IPS DF 6.9 (cell line): Measurements from ENCODE around the gene BMP8A.
A peak's percentile ranks its signal among the peaks of the same experiment; 100 is the strongest.
"Not testable (repeated sequence)": the region's sequence is repeated elsewhere in the genome, so short reads cannot be mapped to it uniquely, and the experiment has no call there.

Experiments used
- DNase-seq: peaks from one replicate; pipeline ENCODE4 v3.0.0-alpha.2; 2013; ENCODE audit warnings: low read depth, low spot score
- H3K27ac ChIP-seq: one replicate; pipeline ENCODE4 v1.5.1; 2013; ENCODE audit warnings: low read length, control low read depth
- H3K27me3 ChIP-seq: 2 replicates; pipeline ENCODE4 v1.6.1; 2013; ENCODE audit warnings: mild to moderate bottlenecking, low read length; ENCODE audit not compliant: control insufficient read depth, insufficient read depth
- H3K36me3 ChIP-seq: 2 replicates; pipeline ENCODE4 v1.6.1; 2013; ENCODE audit warnings: low read length; ENCODE audit not compliant: control insufficient read depth, insufficient read depth
- H3K4me1 ChIP-seq: 2 replicates; pipeline ENCODE4 v1.6.1; 2013; ENCODE audit warnings: low read length; ENCODE audit not compliant: control insufficient read depth, insufficient read depth
- H3K4me3 ChIP-seq: 2 replicates; pipeline ENCODE4 v1.5.1; 2013; ENCODE audit warnings: mild to moderate bottlenecking, low read length
- H3K9me3 ChIP-seq: 2 replicates; pipeline ENCODE4 v1.6.1; 2013; ENCODE audit warnings: low read length, inconsistent platforms; ENCODE audit not compliant: control insufficient read depth, insufficient read depth
- WGBS: extraction: QIAGEN DNeasy Blood & Tissue Kit; methylation state at CpG from one replicate; pipeline ENCODE4 v1.1.7; 2013; ENCODE audit warnings: mixed read lengths, missing lambda C conversion rate; ENCODE audit not compliant: insufficient read length, insufficient coverage; 5-methylcytosine and 5-hydroxymethylcytosine counted together

BMP8A gene

GRCh38 chr1:39515131-39516086 lies 24.0 kb downstream of the BMP8A start:
- no CpG with 5 or more reads among the region's 78 CpGs for WGBS
- not testable (repeated sequence) for H3K4me1 ChIP-seq, H3K27me3 ChIP-seq, H3K9me3 ChIP-seq, H3K27ac ChIP-seq, DNase-seq, H3K36me3 ChIP-seq
- peak overlapping the region; percentile 45; the same call in 1 of the 2 replicates for H3K4me3 ChIP-seq

- not testable (repeated sequence) for H3K9me3 ChIP-seq, H3K27me3 ChIP-seq, H3K36me3 ChIP-seq, H3K27ac ChIP-seq, H3K4me3 ChIP-seq, H3K4me1 ChIP-seq, DNase-seq
- WGBS = no CpG with 5 or more reads among the region's 4 CpGs
These were observed 25.4 kb downstream of the BMP8A start for GRCh38 chr1:39516841-39517240.

- no CpG with 5 or more reads among the region's 7 CpGs for WGBS
- not testable (repeated sequence) for H3K27me3 ChIP-seq, DNase-seq, H3K9me3 ChIP-seq, H3K4me3 ChIP-seq, H3K36me3 ChIP-seq, H3K27ac ChIP-seq, H3K4me1 ChIP-seq
These were observed 26.5 kb downstream of the BMP8A start for GRCh38 chr1:39517936-39518335.

GRCh38 chr1:39519376-39519775 lies 27.9 kb downstream of the BMP8A start:
- not testable (repeated sequence) for DNase-seq, H3K27me3 ChIP-seq, H3K9me3 ChIP-seq, H3K4me1 ChIP-seq, H3K36me3 ChIP-seq, H3K27ac ChIP-seq, H3K4me3 ChIP-seq
- no CpG with 5 or more reads among the region's 5 CpGs for WGBS

- H3K4me3 ChIP-seq, DNase-seq, H3K27me3 ChIP-seq, H3K9me3 ChIP-seq, H3K36me3 ChIP-seq, H3K27ac ChIP-seq, H3K4me1 ChIP-seq: not testable (repeated sequence)
- no CpG with 5 or more reads among the region's 10 CpGs for WGBS
These were observed 30.8 kb downstream of the BMP8A start for GRCh38 chr1:39522221-39522620.

GRCh38 chr1:39522661-39523567 lies 31.5 kb downstream of the BMP8A start:
- DNase-seq = no peak
- Histone ChIP-seq H3K36me3 (no peaks in the 10 kb centered on the region), H3K4me3 (no peak overlapping the region), H3K9me3 (no peaks in the 10 kb centered on the region), H3K4me1 (no peaks in the 10 kb centered on the region; the same call in 1 of the 2 replicates), H3K27me3 (no peaks in the 10 kb centered on the region), H3K27ac (no peak overlapping the region)
- no CpG with 5 or more reads among the region's 29 CpGs for WGBS

- no peaks in the 10 kb centered on the region for H3K27me3 ChIP-seq
- no peak for DNase-seq
- WGBS = no CpG with 5 or more reads among the region's 6 CpGs
- 0 out of 2 replicates have a peak, but pooled peaks cover 2% of the 10 kb centered on the region for H3K36me3 ChIP-seq
- H3K4me1 ChIP-seq = no peaks in the 10 kb centered on the region; the same call in 1 of the 2 replicates
- no peak overlapping the region for H3K4me3 ChIP-seq
- H3K27ac ChIP-seq = no peak overlapping the region
- no peaks in the 10 kb centered on the region for H3K9me3 ChIP-seq
These were observed 32.7 kb downstream of the BMP8A start for GRCh38 chr1:39524171-39524570.

GRCh38 chr1:39524591-39525365 lies 33.3 kb downstream of the BMP8A start:
- H3K4me3 ChIP-seq = no peak overlapping the region

GRCh38 chr1:39525366-39526165 lies 34.1 kb downstream of the BMP8A start:
- Histone ChIP-seq H3K4me3 (no peak overlapping the region), H3K27ac (no peak overlapping the region), H3K36me3 (0 out of 2 replicates have a peak, but pooled peaks cover 2% of the 10 kb centered on the region), H3K4me1 (no peaks in the 10 kb centered on the region; the same call in 1 of the 2 replicates), H3K27me3 (no peaks in the 10 kb centered on the region), H3K9me3 (no peaks in the 10 kb centered on the region)
- no CpG with 5 or more reads among the region's 17 CpGs for WGBS
- no peak for DNase-seq

More at GRCh38 chr1:39524591-39525365, 33.3 kb downstream of the BMP8A start:
- Histone ChIP-seq H3K9me3 (no peaks in the 10 kb centered on the region), H3K4me1 (no peaks in the 10 kb centered on the region; the same call in 1 of the 2 replicates), H3K27me3 (no peaks in the 10 kb centered on the region), H3K27ac (no peak overlapping the region), H3K36me3 (0 out of 2 replicates have a peak, but pooled peaks cover 2% of the 10 kb centered on the region)
- no peak for DNase-seq
- WGBS = no CpG with 5 or more reads among the region's 15 CpGs
